OCI-LY1 (cell line): Measurements from ENCODE around the gene WFDC11.
"Not testable (repeated sequence)": the region's sequence is repeated elsewhere in the genome, so short reads cannot be mapped to it uniquely, and the experiment has no call there.

Source experiments
- H2AFZ ChIP-seq: fragments of 200-600 bp; sonication (generic), shearing (Covaris generic); 2 replicates; pipeline ENCODE4 v1.6.0; 2014; ENCODE audit warnings: antibody characterized with exemption, mild to moderate bottlenecking, low read length
- H3F3A ChIP-seq: fragments of 200-600 bp; sonication (generic), shearing (Covaris generic); 2 replicates; pipeline ENCODE4 v1.6.0; 2014; ENCODE audit warnings: mild to moderate bottlenecking, antibody characterized with exemption, low read length, moderate library complexity; ENCODE audit not compliant: insufficient read depth
- H3K27ac ChIP-seq: fragments of 200-600 bp; sonication (generic); 2 replicates; pipeline ENCODE4 v1.5.1; 2014; ENCODE audit warnings: low read length, mixed run types, mild to moderate bottlenecking, low read depth; ENCODE audit not compliant: poor library complexity, severe bottlenecking
- H3K27me3 ChIP-seq: fragments of 200-600 bp; sonication (generic); 2 replicates; pipeline ENCODE4 v1.6.0; 2014; ENCODE audit warnings: antibody characterized with exemption, mild to moderate bottlenecking, low read length, moderate library complexity; ENCODE audit not compliant: insufficient read depth
- H3K36me3 ChIP-seq: fragments of 200-600 bp; sonication (generic); 2 replicates; pipeline ENCODE4 v1.6.1; 2014; ENCODE audit warnings: mild to moderate bottlenecking, antibody characterized with exemption, low read length, moderate library complexity, mixed read lengths; ENCODE audit not compliant: insufficient read depth
- H3K4me1 ChIP-seq: fragments of 200-600 bp; sonication (generic); 2 replicates; pipeline ENCODE4 v1.5.1; 2014; ENCODE audit warnings: mild to moderate bottlenecking, low read length, moderate library complexity; ENCODE audit not compliant: insufficient read depth, severe bottlenecking
- H3K4me2 ChIP-seq: fragments of 200-600 bp; sonication (generic), shearing (Covaris generic); 2 replicates; pipeline ENCODE4 v1.6.1; 2014; ENCODE audit warnings: low read length
- H3K4me3 ChIP-seq: fragments of 200-600 bp; sonication (generic); 2 replicates; pipeline ENCODE4 v1.5.1; 2014; ENCODE audit warnings: low read length, low read depth, mild to moderate bottlenecking, mixed read lengths; ENCODE audit not compliant: poor library complexity, severe bottlenecking
- H3K79me2 ChIP-seq: fragments of 200-600 bp; shearing (Covaris generic); 2 replicates; pipeline ENCODE4 v1.6.1; 2016; ENCODE audit warnings: mixed run types, low read length, mixed read lengths; ENCODE audit not compliant: insufficient read depth
- H3K9ac ChIP-seq: fragments of 200-600 bp; sonication (generic), shearing (Covaris generic); 2 replicates; pipeline ENCODE4 v1.6.1; 2014; ENCODE audit warnings: mild to moderate bottlenecking, low read length, mixed read lengths
- H3K9me2 ChIP-seq: fragments of 200-600 bp; sonication (generic), shearing (Covaris generic); 2 replicates; pipeline ENCODE4 v1.6.1; 2014; ENCODE audit warnings: low read depth, mild to moderate bottlenecking, low read length, mixed read lengths
- H3K9me3 ChIP-seq: fragments of 200-600 bp; shearing (Covaris generic); 2 replicates; pipeline ENCODE4 v1.6.1; 2014; ENCODE audit warnings: low read length, mixed read lengths
- H4K20me1 ChIP-seq: fragments of 200-600 bp; sonication (generic), shearing (Covaris generic); 2 replicates; pipeline ENCODE4 v1.6.0; 2016; ENCODE audit warnings: mild to moderate bottlenecking, low read length; ENCODE audit not compliant: insufficient read depth
- EZH2 ChIP-seq: fragments of 200-600 bp; sonication (generic), shearing (Covaris generic); IDR thresholded peaks from 2 replicates; pipeline ENCODE4 v1.8.0; 2017; ENCODE audit warnings: borderline replicate concordance, mixed run types, mild to moderate bottlenecking, antibody characterized with exemption, low read length, moderate library complexity, mixed read lengths
- TF ChIP-seq, protein P1 (sequence below): fragments of 200-600 bp; sonication (generic), shearing (Covaris generic); IDR thresholded peaks from 2 replicates; pipeline ENCODE4 v1.5.1; 2017; ENCODE audit warnings: mild to moderate bottlenecking, antibody characterized with exemption, low read length, moderate library complexity, mixed read lengths

The WFDC11 gene

DNA sequence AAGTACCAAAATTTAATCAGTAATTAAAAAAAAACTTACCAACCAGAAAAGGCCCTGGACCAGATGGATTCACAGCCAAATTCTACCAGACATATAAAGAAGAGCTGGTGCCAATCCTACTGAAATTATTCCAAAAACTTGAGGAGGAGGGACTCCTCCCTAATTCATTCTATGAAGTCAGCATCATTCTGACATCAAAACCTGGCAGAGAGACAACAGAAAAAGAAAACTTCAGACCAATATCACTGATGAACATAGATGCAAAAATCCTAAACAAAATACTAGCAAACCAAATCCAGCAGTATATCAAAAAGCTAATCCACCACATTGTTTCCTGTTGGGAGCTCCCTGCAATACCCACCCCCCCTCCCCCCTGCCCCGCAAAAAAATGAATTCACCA lies at the start of gene WFDC11:
WFDC11 (minus strand) TSS at position 101 of the 400 bp plus-strand sequence. CDS start 19,639 bp downstream, outside the sequence.
- Histone ChIP-seq H3K79me2 (no peaks in the 10 kb centered on the region), H3K9ac (no peak within 1 kb of the TSS), H3K9me3 (no peaks in the 10 kb centered on the region), H3K4me1 (no peaks in the 10 kb centered on the region), H3K36me3 (no peaks in the 10 kb centered on the region), H3K27me3 (0 out of 2 replicates have a peak, but pooled peaks cover 3% of the 10 kb centered on the region), H3K4me3 (no peak within 1 kb of the TSS), H3K27ac (no peak within 1 kb of the TSS), H3K4me2 (no peak within 1 kb of the TSS), H3K9me2 (no peaks in the 10 kb centered on the region), H4K20me1 (no peaks in the 10 kb centered on the region), H3F3A (no peaks in the 10 kb centered on the region), H2AFZ (no peak within 1 kb of the TSS)
- TF ChIP-seq EZH2 = no peak
- TF ChIP-seq, protein P1, sequence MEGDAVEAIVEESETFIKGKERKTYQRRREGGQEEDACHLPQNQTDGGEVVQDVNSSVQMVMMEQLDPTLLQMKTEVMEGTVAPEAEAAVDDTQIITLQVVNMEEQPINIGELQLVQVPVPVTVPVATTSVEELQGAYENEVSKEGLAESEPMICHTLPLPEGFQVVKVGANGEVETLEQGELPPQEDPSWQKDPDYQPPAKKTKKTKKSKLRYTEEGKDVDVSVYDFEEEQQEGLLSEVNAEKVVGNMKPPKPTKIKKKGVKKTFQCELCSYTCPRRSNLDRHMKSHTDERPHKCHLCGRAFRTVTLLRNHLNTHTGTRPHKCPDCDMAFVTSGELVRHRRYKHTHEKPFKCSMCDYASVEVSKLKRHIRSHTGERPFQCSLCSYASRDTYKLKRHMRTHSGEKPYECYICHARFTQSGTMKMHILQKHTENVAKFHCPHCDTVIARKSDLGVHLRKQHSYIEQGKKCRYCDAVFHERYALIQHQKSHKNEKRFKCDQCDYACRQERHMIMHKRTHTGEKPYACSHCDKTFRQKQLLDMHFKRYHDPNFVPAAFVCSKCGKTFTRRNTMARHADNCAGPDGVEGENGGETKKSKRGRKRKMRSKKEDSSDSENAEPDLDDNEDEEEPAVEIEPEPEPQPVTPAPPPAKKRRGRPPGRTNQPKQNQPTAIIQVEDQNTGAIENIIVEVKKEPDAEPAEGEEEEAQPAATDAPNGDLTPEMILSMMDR = no peak

DNA sequence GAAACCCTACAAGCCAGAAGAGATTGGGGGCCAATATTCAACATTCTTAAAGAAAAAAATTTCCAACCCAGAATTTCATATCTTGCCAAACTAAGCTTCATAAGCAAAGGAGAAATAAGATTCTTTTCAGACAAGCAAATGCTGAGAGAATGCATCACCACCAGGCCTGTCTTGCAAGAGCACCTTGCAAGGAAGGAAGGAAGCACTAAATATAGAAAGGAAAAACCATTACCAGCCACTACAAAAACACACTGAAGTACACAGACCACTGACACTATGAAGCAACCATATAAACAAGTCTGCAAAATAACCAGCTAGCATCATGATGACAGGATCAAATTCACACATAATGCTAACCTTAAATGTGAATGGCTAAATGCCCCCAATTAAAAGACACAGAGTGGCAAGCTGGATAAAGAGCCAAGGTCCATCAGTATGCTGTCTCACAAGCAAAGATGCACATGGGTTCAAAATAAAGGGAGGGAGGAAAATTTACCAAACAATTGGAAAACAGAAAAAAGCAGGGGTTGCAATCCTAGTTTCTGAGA lies 46.2 kb upstream of the WFDC11 start:
- not testable (repeated sequence) for H3K27me3 ChIP-seq, H3K79me2 ChIP-seq, H3K9me2 ChIP-seq, H3K4me2 ChIP-seq, H2AFZ ChIP-seq, H4K20me1 ChIP-seq, H3K4me1 ChIP-seq, H3K9ac ChIP-seq, H3F3A ChIP-seq, H3K36me3 ChIP-seq, H3K4me3 ChIP-seq, H3K27ac ChIP-seq, H3K9me3 ChIP-seq

DNA sequence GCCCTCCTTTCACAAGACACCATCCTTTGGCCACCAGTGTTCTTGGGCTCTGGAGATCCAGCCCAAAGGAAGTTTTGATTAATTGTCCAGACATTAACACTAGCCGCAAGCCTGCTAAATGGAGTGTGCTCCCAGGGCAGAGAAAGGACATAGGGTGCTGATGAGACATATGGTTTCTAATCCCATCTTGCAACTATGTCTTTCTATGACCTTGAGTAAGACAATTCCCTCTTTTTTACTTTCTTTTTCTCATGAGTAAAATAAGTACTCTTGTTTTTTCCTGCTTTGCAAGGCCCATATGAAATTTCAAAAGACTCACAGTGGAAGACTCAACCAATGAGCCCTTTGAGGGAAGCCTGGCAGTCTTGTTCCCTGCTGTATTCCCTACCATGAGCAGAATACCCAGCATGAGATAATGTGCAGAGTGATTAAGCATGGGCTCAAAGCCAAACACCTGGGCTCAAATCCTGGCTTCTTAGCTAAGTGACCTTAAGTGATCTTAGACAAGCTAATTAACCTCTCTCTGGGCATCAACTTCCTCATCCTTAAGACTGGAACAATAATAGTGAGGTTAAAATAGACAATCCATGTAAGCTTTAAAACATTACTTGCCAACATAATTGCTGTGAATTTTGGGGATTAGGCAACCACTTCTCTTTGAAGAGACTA lies 35.1 kb upstream of the WFDC11 start, which contains the start of gene WFDC10B:
WFDC10B (minus strand) TSS at position 51 of the 669 bp plus-strand sequence. CDS start 19,027 bp downstream, outside the sequence.
- H3K9ac ChIP-seq = no peak within 1 kb of the TSS
- no peak within 1 kb of the TSS for H3K4me2 ChIP-seq
- no peaks in the 10 kb centered on the region for H3K79me2 ChIP-seq
- H3K36me3 ChIP-seq = no peaks in the 10 kb centered on the region
- no peak within 1 kb of the TSS for H3K27ac ChIP-seq
- H2AFZ ChIP-seq = no peak within 1 kb of the TSS
- no peak within 1 kb of the TSS for H3K4me3 ChIP-seq
- H3K9me3 ChIP-seq = no peaks in the 10 kb centered on the region
- TF ChIP-seq EZH2 = no peak
- TF ChIP-seq, protein P1 = no peak
- no peaks in the 10 kb centered on the region for H4K20me1 ChIP-seq
- H3K9me2 ChIP-seq = no peaks in the 10 kb centered on the region
- no peaks in the 10 kb centered on the region for H3F3A ChIP-seq
- H3K27me3 ChIP-seq = no peaks in the 10 kb centered on the region
- H3K4me1 ChIP-seq = no peaks in the 10 kb centered on the region

GRCh38 chr20:45701873-45702272 lies 31.8 kb upstream of the WFDC11 start, which contains the start of gene WFDC13:
Gene WFDC13, plus strand, starts transcription at chr20:45702038. Its CDS starts 86 bp downstream, at chr20:45702124.
- no peaks in the 10 kb centered on the region for H4K20me1 ChIP-seq
- H3K9me2 ChIP-seq = no peaks in the 10 kb centered on the region
- no peak within 1 kb of the TSS for H3K4me3 ChIP-seq
- H3K27me3 ChIP-seq = no peaks in the 10 kb centered on the region
- H3F3A ChIP-seq = no peaks in the 10 kb centered on the region
- TF ChIP-seq, protein P1 = no peak
- no peak for TF ChIP-seq EZH2
- no peak within 1 kb of the TSS for H3K9ac ChIP-seq
- no peak within 1 kb of the TSS for H3K4me2 ChIP-seq
- no peaks in the 10 kb centered on the region for H3K9me3 ChIP-seq
- no peaks in the 10 kb centered on the region for H3K4me1 ChIP-seq
- no peak within 1 kb of the TSS for H2AFZ ChIP-seq
- H3K79me2 ChIP-seq = no peaks in the 10 kb centered on the region
- H3K27ac ChIP-seq = no peak within 1 kb of the TSS
- no peaks in the 10 kb centered on the region for H3K36me3 ChIP-seq
